Islet of Langerhans (tissue), 1 donor: Measurements from ENCODE around the gene OMG.
"Not testable (repeated sequence)": the region's sequence is repeated elsewhere in the genome, so short reads cannot be mapped to it uniquely, and the experiment has no call there.

Experiments
- FAIRE-seq: peaks from one replicate; lab custom pipeline; 2011; peaks lifted over from hg19 to GRCh38; lab: Jason Lieb, UNC

OMG gene

GRCh38 chr17:31308372-31309334, 11.6 kb upstream of the OMG start:
- peak; percentile 78 for FAIRE-seq

- no peak for FAIRE-seq
Observed at GRCh38 chr17:31307640-31308039, 10.6 kb upstream of the OMG start.

- no peak for FAIRE-seq
Observed at GRCh38 chr17:31299624-31300023, 2.6 kb upstream of the OMG start.

- no peak for FAIRE-seq
Observed at GRCh38 chr17:31296142-31296541, 897 bp downstream of the OMG start.

GRCh38 chr17:31295489-31295871, 1.6 kb downstream of the OMG start:
- no peak for FAIRE-seq

GRCh38 chr17:31294820-31295488, 2.1 kb downstream of the OMG start:
- FAIRE-seq: no peak

- FAIRE-seq: no peak
Observed at GRCh38 chr17:31294231-31294630, 2.8 kb downstream of the OMG start.

GRCh38 chr17:31293581-31293980, 3.5 kb downstream of the OMG start:
- FAIRE-seq: no peak

- FAIRE-seq: no peak
Observed at GRCh38 chr17:31291820-31292219, 5.2 kb downstream of the OMG start.

GRCh38 chr17:31289790-31290189, 7.2 kb downstream of the OMG start:
- FAIRE-seq: no peak

GRCh38 chr17:31287932-31288331, 9.1 kb downstream of the OMG start:
- not testable (repeated sequence) for FAIRE-seq

- FAIRE-seq: no peak
Observed at GRCh38 chr17:31286587-31286986, 10.5 kb downstream of the OMG start.

GRCh38 chr17:31283841-31284240, 13.2 kb downstream of the OMG start:
- FAIRE-seq: no peak

- FAIRE-seq: no peak
Observed at GRCh38 chr17:31281061-31281460, 16.0 kb downstream of the OMG start.

GRCh38 chr17:31279401-31279800, 17.6 kb downstream of the OMG start:
- no peak for FAIRE-seq

- FAIRE-seq: no peak
Observed at GRCh38 chr17:31275116-31275515, 21.9 kb downstream of the OMG start.

GRCh38 chr17:31274252-31274651, 22.8 kb downstream of the OMG start:
- FAIRE-seq: peak; percentile 61

- peak; percentile 66 for FAIRE-seq
Observed at GRCh38 chr17:31273516-31273915, 23.5 kb downstream of the OMG start.

- peak; percentile 5 for FAIRE-seq
Observed at GRCh38 chr17:31272803-31273202, 24.2 kb downstream of the OMG start.

- FAIRE-seq: no peak
Observed at GRCh38 chr17:31272236-31272635, 24.8 kb downstream of the OMG start.

- FAIRE-seq: no peak
Observed at GRCh38 chr17:31269578-31269983, 27.5 kb downstream of the OMG start.

GRCh38 chr17:31269036-31269577, 27.9 kb downstream of the OMG start:
- FAIRE-seq: peak; percentile 36

GRCh38 chr17:31266042-31266441, 31.0 kb downstream of the OMG start:
- no peak for FAIRE-seq
